Gastrocnemius medialis (tissue), 4 donors: ENCODE measurements around the gene SEMA7A. TPM values are rescaled to one million over a fixed set of nuclear protein-coding genes. Genes with fewer than 3 reads are reported as not detected.

Experiments
- ATAC-seq, 2 donors: fragments of 150-250 bp; one replicate each; pipeline ENCODE4 v1.9.1; 2016
- DNase-seq, 2 donors: peaks; one replicate each; pipeline ENCODE4 v3.0.0-alpha.2; 2019
- H3K27ac ChIP-seq, 4 donors: fragments of 200-600 bp; sonication (generic); 1 replicate in 1 of 4; 2 replicates in 3 of 4; pipeline ENCODE4 v1.5.1; 2016 to 2018; ENCODE audit warnings: mild to moderate bottlenecking in 2 of 4, moderate library complexity in 1 of 4
- H3K27me3 ChIP-seq, 3 donors: fragments of 200-600 bp; sonication (generic) in 2 of 3; 1 replicate in 1 of 3; 2 replicates in 2 of 3; pipeline versions ENCODE4 v1.5.1 to v1.6.0; 2016 to 2019; ENCODE audit warnings: mild to moderate bottlenecking in 1 of 3, moderate library complexity in 1 of 3
- H3K36me3 ChIP-seq, 2 donors: fragments of 200-600 bp; sonication (generic) in 1 of 2; one replicate each; pipeline ENCODE4 v1.5.1; 2017 to 2018
- H3K4me1 ChIP-seq, 2 donors: fragments of 200-600 bp; sonication (generic) in 1 of 2; one replicate each; pipeline ENCODE4 v1.5.1; 2016 to 2017; ENCODE audit warnings: mild to moderate bottlenecking in 2 of 2
- H3K4me3 ChIP-seq, 4 donors: fragments of 200-600 bp; sonication (generic) in 3 of 4; 1 replicate in 1 of 4; 2 replicates in 3 of 4; pipeline ENCODE4 v1.5.1; 2016 to 2019; ENCODE audit warnings: mild to moderate bottlenecking in 2 of 4
- H3K9me3 ChIP-seq, 3 donors: fragments of 200-600 bp; sonication (generic) in 2 of 3; 1 replicate in 1 of 3; 2 replicates in 2 of 3; pipeline ENCODE4 v1.5.1; 2016 to 2019
- CTCF ChIP-seq, 5 experiments: fragments of 450-650 bp in 3 of 5; fragments of 200-600 bp in 2 of 5; sonication (generic) in 2 of 5; IDR thresholded peaks in 4 of 5; conservative IDR thresholded peaks in 1 of 5; 1 replicate in 4 of 5; 2 replicates in 1 of 5; pipeline ENCODE4 v1.5.1; 2016 to 2019; ENCODE audit warnings: antibody characterized with exemption in 5 of 5, mild to moderate bottlenecking in 3 of 5, moderate library complexity in 3 of 5
- POLR2A ChIP-seq, 2 donors: fragments of 450-650 bp; IDR thresholded peaks; one replicate each; pipeline ENCODE4 v1.6.1; 2017; ENCODE audit warnings: antibody characterized with exemption in 2 of 2, mild to moderate bottlenecking in 2 of 2, moderate library complexity in 2 of 2
- in situ Hi-C, 4 donors: fragments of 200-750 bp; cut with MboI; loops; one replicate each; pipeline versions ENCODE4 v1.15.0 to v1.8.0; 2017; ENCODE audit warnings: low sequenced_read_pairs in 4 of 4
- intact Hi-C: fragments of 100-400 bp; cut with DNase I; formaldehyde crosslinking; loops from one replicate; pipeline ENCODE4 v1.15.1; 2023; ENCODE audit warnings: low total_unique reads
- total RNA-seq, 4 donors: library from RNA; depleted of rRNA; stranded (reverse); fragments of >200 nt; gene quantifications; one replicate each; pipeline versions ENCODE4 v1.1.0 to v1.2.3, GENCODE V29; 2016

SEMA7A gene
- total RNA-seq, 4 donors from 2014 or later = 0.51 to 2.7 (median 2.4) TPM

- Histone ChIP-seq H3K4me1 (peaks cover 18 to 32% of the 10 kb centered on the region in 2 donors), H3K9me3 (no peaks in the 10 kb centered on the region), H3K27me3 (no peaks in the 10 kb centered on the region), H3K4me3 (no peak overlapping the region), H3K27ac (no peak overlapping the region), H3K36me3 (no peaks in the 10 kb centered on the region)
- no peak for ATAC-seq
- no peak for TF ChIP-seq POLR2A (IDR thresholded peaks at IDR 0.05)
- no peak for TF ChIP-seq CTCF (IDR thresholded peaks at IDR 0.05 in 4 of 5, conservative IDR thresholded peaks at IDR 0.05 in 1 of 5)
- no peak for DNase-seq
- intact Hi-C loops = no loop called here
- in situ Hi-C loops = no loop called here
Observed at GRCh38 chr15:74419432-74419831, 14.3 kb downstream of the SEMA7A start.

GRCh38 chr15:74418575-74419338, 15.0 kb downstream of the SEMA7A start:
- H3K27me3 ChIP-seq = no peaks in the 10 kb centered on the region
- H3K27ac ChIP-seq = no peak overlapping the region
- peaks cover 18 to 32% of the 10 kb centered on the region in 2 donors for H3K4me1 ChIP-seq
- intact Hi-C loops (no loop called here), in situ Hi-C loops (no loop called here)
- H3K9me3 ChIP-seq = no peaks in the 10 kb centered on the region
- DNase-seq (no peak), ATAC-seq (no peak)
- TF ChIP-seq POLR2A (IDR thresholded peaks at IDR 0.05) (no peak), CTCF (IDR thresholded peaks at IDR 0.05 in 4 of 5, conservative IDR thresholded peaks at IDR 0.05 in 1 of 5) (no peak)
- no peaks in the 10 kb centered on the region for H3K36me3 ChIP-seq
- H3K4me3 ChIP-seq = no peak overlapping the region

DNA sequence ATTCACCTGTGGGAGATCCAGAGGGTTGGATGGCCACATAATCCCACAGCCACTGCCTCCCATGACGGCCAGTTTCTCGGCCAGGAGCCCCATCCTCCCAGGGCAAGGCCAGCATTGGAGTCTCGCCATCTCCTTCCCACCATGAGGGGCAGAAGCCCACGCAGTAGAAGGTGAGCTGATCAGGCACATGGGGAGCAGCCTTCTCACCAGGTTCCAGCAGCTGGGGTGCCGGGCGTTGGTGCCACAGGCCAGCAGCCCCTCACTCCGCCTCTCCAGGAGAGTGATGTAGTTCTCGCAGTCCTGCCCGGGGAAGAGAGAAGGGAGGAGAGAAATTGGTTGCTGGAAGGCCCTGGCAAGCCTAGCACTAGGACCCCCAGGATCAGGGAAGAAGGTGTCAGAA, 16.1 kb downstream of the SEMA7A start:
- no peaks in the 10 kb centered on the region for H3K9me3 ChIP-seq
- ATAC-seq (no peak), DNase-seq (no peak)
- H3K4me3 ChIP-seq = no peak overlapping the region
- H3K36me3 ChIP-seq = no peaks in the 10 kb centered on the region
- TF ChIP-seq CTCF (IDR thresholded peaks at IDR 0.05 in 4 of 5, conservative IDR thresholded peaks at IDR 0.05 in 1 of 5) (no peak), POLR2A (IDR thresholded peaks at IDR 0.05) (no peak)
- no peaks in the 10 kb centered on the region for H3K27me3 ChIP-seq
- H3K4me1 ChIP-seq = peaks cover 18 to 25% of the 10 kb centered on the region in 2 donors
- no peak overlapping the region for H3K27ac ChIP-seq
- in situ Hi-C loops = no loop called here
- intact Hi-C loops = no loop called here

- H3K36me3 ChIP-seq = no peaks in the 10 kb centered on the region
- ATAC-seq (no peak), DNase-seq (no peak)
- no peak for TF ChIP-seq POLR2A (IDR thresholded peaks at IDR 0.05)
- TF ChIP-seq CTCF (IDR thresholded peaks at IDR 0.05 in 4 of 5, conservative IDR thresholded peaks at IDR 0.05 in 1 of 5) = no peak
- no peak overlapping the region for H3K4me3 ChIP-seq
- in situ Hi-C loops (no loop called here), intact Hi-C loops (no loop called here)
- no peaks in the 10 kb centered on the region for H3K27me3 ChIP-seq
- no peak overlapping the region for H3K27ac ChIP-seq
- H3K4me1 ChIP-seq = peaks cover 14 to 21% of the 10 kb centered on the region in 2 donors
- H3K9me3 ChIP-seq = no peaks in the 10 kb centered on the region
Observed at GRCh38 chr15:74417225-74417624, 16.5 kb downstream of the SEMA7A start.
